Measurements from ENCODE around the gene COL6A1.

The COL6A1 gene

DNA sequence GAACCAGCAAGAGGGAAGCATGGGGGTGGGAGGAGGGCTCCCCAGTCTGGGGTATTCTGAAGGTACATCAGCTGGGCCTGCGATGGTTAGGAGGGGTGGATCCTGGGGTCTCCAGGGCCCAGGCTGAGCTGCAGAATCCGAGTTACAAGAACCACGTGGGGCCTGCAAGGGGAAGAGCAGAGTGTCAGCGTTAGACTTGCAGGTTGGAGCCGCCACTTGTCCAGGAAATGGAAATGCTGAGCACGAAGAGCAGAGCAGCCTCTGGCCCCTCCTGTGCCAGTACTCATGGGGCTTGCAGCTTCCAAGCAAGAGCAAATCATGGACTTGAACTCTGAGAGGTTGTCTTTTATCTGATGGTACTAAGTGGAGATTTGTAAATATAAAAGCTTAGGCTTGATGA is 47.5 kb upstream of the COL6A1 start:
- Histone ChIP-seq H3K9me2 (replicated peaks; ENCODE audit: control insufficient read depth, low read length) (no peaks in the 10 kb centered on the region), H3K9me3 (ENCODE audit: control insufficient read depth, insufficient read depth, low read length) (no peaks in the 10 kb centered on the region; the same call in 1 of the 2 replicates), H3K4me1 (ENCODE audit: control insufficient read depth, low read length) (no peaks in the 10 kb centered on the region), H3K36me3 (ENCODE audit: control insufficient read depth, low read length) (no peaks in the 10 kb centered on the region), H3K27me3 (ENCODE audit: control insufficient read depth, low read length) (no peaks in the 10 kb centered on the region), H3F3A (ENCODE audit: control insufficient read depth, insufficient read depth) (no peaks in the 10 kb centered on the region), H3K4me2 (ENCODE audit: low read length) (no peak overlapping the region), H3K79me2 (ENCODE audit: control insufficient read depth, low read length) (no peaks in the 10 kb centered on the region), H4K20me1 (ENCODE audit: control insufficient read depth, insufficient read depth, low read depth, low read length) (no peaks in the 10 kb centered on the region), H3K4me3 (ENCODE audit: low read length) (no peak overlapping the region), H3K27ac (ENCODE audit: low read depth, low read length) (no peak overlapping the region)
- TF ChIP-seq CTCF (IDR thresholded peaks at IDR 0.05; ENCODE audit: low read depth, low read length, poor library complexity, severe bottlenecking) (no peak), EZH2phosphoT487 (IDR thresholded peaks at IDR 0.05; ENCODE audit: borderline replicate concordance, low read length) (no peak)

GRCh38 chr21:45934554-45934953 is 47.0 kb upstream of the COL6A1 start:
- Histone ChIP-seq H3K27me3 (ENCODE audit: control insufficient read depth, low read length) (no peaks in the 10 kb centered on the region), H3K4me1 (ENCODE audit: control insufficient read depth, low read length) (no peaks in the 10 kb centered on the region), H3F3A (ENCODE audit: control insufficient read depth, insufficient read depth) (no peaks in the 10 kb centered on the region), H4K20me1 (ENCODE audit: control insufficient read depth, insufficient read depth, low read depth, low read length) (no peaks in the 10 kb centered on the region), H3K9me2 (replicated peaks; ENCODE audit: control insufficient read depth, low read length) (no peaks in the 10 kb centered on the region), H3K9me3 (ENCODE audit: control insufficient read depth, insufficient read depth, low read length) (no peaks in the 10 kb centered on the region; the same call in 1 of the 2 replicates), H3K36me3 (ENCODE audit: control insufficient read depth, low read length) (no peaks in the 10 kb centered on the region), H3K4me2 (ENCODE audit: low read length) (no peak overlapping the region), H3K4me3 (ENCODE audit: low read length) (no peak overlapping the region), H3K27ac (ENCODE audit: low read depth, low read length) (no peak overlapping the region), H3K79me2 (ENCODE audit: control insufficient read depth, low read length) (no peaks in the 10 kb centered on the region)
- no peak for TF ChIP-seq EZH2phosphoT487 (IDR thresholded peaks at IDR 0.05; ENCODE audit: borderline replicate concordance, low read length)
- no peak for TF ChIP-seq CTCF (IDR thresholded peaks at IDR 0.05; ENCODE audit: low read depth, low read length, poor library complexity, severe bottlenecking)

DNA sequence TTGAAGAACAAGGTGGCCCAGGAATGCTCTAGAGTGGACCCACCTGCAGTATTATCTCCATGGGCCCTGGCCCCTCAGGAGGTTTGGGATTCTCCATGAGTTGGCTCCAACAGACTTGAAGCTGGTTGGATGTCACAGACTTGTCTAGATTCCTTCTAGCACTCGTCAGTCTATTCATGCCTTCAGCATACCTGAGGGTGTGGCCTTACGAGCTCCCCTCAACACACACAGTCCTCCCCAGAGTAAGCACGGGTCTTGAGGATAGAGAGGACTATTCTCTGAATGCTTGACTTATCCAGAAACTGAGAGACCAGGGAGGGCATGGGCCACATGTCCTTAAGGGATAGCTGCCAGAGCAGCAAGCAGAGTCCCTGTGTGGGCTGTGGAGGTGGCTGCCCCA is 45.9 kb upstream of the COL6A1 start:
- H3K27me3 ChIP-seq (ENCODE audit: control insufficient read depth, low read length): no peaks in the 10 kb centered on the region
- H3K27ac ChIP-seq (ENCODE audit: low read depth, low read length): no peak overlapping the region
- no peaks in the 10 kb centered on the region for H3K4me1 ChIP-seq (ENCODE audit: control insufficient read depth, low read length)
- TF ChIP-seq CTCF (IDR thresholded peaks at IDR 0.05; ENCODE audit: low read depth, low read length, poor library complexity, severe bottlenecking): no peak
- no peak for TF ChIP-seq EZH2phosphoT487 (IDR thresholded peaks at IDR 0.05; ENCODE audit: borderline replicate concordance, low read length)
- H3K4me3 ChIP-seq (ENCODE audit: low read length): no peak overlapping the region
- no peaks in the 10 kb centered on the region for H3K36me3 ChIP-seq (ENCODE audit: control insufficient read depth, low read length)
- no peaks in the 10 kb centered on the region for H4K20me1 ChIP-seq (ENCODE audit: control insufficient read depth, insufficient read depth, low read depth, low read length)
- no peaks in the 10 kb centered on the region for H3K9me2 ChIP-seq (replicated peaks; ENCODE audit: control insufficient read depth, low read length)
- H3F3A ChIP-seq (ENCODE audit: control insufficient read depth, insufficient read depth): no peaks in the 10 kb centered on the region
- no peaks in the 10 kb centered on the region for H3K9me3 ChIP-seq (ENCODE audit: control insufficient read depth, insufficient read depth, low read length)
- no peaks in the 10 kb centered on the region for H3K79me2 ChIP-seq (ENCODE audit: control insufficient read depth, low read length)
- H3K4me2 ChIP-seq (ENCODE audit: low read length): no peak overlapping the region

All from DOHH2 (cell line).